Activated CD4-positive, alpha-beta T cell treated with anti-CD3 and anti-CD28 coated beads, Interleukin-2, amount 10 ng/mL, durations not matched to agents 7 days and 5 days (primary cell): Measurements from ENCODE around the gene DCPS. TPM values are rescaled to one million over a fixed set of nuclear protein-coding genes. Genes with fewer than 3 reads are reported as not detected.
"Not testable (repeated sequence)": the region's sequence is repeated elsewhere in the genome, so short reads cannot be mapped to it uniquely, and the experiment has no call there.

Experiments
- CTCF ChIA-PET: fragments of 350-600 bp; sonication (Branson Sonifier 250); formaldehyde crosslinking; loops from one replicate; lab custom pipeline; 2021; ENCODE audit warnings: antibody characterized with exemption; lab: Charles Lee
- POLR2A ChIA-PET: fragments of 350-600 bp; sonication (Branson Sonifier 250); formaldehyde crosslinking; loops from one replicate; lab custom pipeline; 2021; ENCODE audit warnings: antibody characterized with exemption; lab: Charles Lee
- DNase-seq: peaks from one replicate; pipeline ENCODE4 v3.0.0-alpha.2; 2020
- H3K27ac Mint-ChIP-seq: one replicate; pipeline ENCODE4 v1.8.0; 2021; ENCODE audit warnings: mild to moderate bottlenecking, moderate library complexity, mixed read lengths
- H3K27me3 Mint-ChIP-seq: one replicate; pipeline ENCODE4 v1.8.0; 2021; ENCODE audit warnings: mixed read lengths
- H3K36me3 Mint-ChIP-seq: one replicate; pipeline ENCODE4 v1.8.0; 2021; ENCODE audit warnings: low read depth, mixed read lengths
- H3K4me1 Mint-ChIP-seq: one replicate; pipeline ENCODE4 v1.8.0; 2021; ENCODE audit warnings: mixed read lengths
- H3K4me3 Mint-ChIP-seq: one replicate; pipeline ENCODE4 v1.8.0; 2021; ENCODE audit warnings: mild to moderate bottlenecking, moderate library complexity, mixed read lengths
- H3K9me3 Mint-ChIP-seq: one replicate; pipeline ENCODE4 v1.8.0; 2021; ENCODE audit warnings: mixed read lengths
- total RNA-seq, 2 experiments: library from RNA; stranded (reverse); gene quantifications; one replicate each; pipeline ENCODE4 v1.2.3, GENCODE V29; 2021

DCPS gene, protein sequence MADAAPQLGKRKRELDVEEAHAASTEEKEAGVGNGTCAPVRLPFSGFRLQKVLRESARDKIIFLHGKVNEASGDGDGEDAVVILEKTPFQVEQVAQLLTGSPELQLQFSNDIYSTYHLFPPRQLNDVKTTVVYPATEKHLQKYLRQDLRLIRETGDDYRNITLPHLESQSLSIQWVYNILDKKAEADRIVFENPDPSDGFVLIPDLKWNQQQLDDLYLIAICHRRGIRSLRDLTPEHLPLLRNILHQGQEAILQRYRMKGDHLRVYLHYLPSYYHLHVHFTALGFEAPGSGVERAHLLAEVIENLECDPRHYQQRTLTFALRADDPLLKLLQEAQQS
- 10 to 100 TPM; 33.1 to 33.5 TPM for total RNA-seq

- Mint-ChIP-seq H3K36me3 (peaks cover 27% of the 10 kb centered on the region), H3K4me3 (peak within 1 kb of the TSS; percentile 77), H3K27ac (peak within 1 kb of the TSS; percentile 83), H3K4me1 (peaks cover 32% of the 10 kb centered on the region), H3K9me3 (no peaks in the 10 kb centered on the region), H3K27me3 (no peaks in the 10 kb centered on the region)
- DNase-seq: peak; percentile 86
- ChIA-PET CTCF (interaction anchor here (0.9 to 2.4 kb wide), 3 partner anchors 10 to 177 kb away, joined by 3 to 10 read pairs (median 8); no protein-coding TSS in a partner anchor), POLR2A (interaction anchor here (0.6 to 1.8 kb wide), 3 partner anchors 15 to 175 kb away, joined by 3 to 5 read pairs (median 3); no protein-coding TSS in a partner anchor)
Observed at GRCh38 chr11:126303623-126304456, at the start of gene DCPS. Gene DCPS (plus strand): TSS chr11:126304060. CDS start chr11:126304081, 21 bp downstream.

- Mint-ChIP-seq H3K4me1 (no peaks in the 10 kb centered on the region), H3K27ac (no peak overlapping the region), H3K36me3 (peaks cover 7% of the 10 kb centered on the region), H3K4me3 (no peak overlapping the region), H3K27me3 (no peaks in the 10 kb centered on the region), H3K9me3 (no peaks in the 10 kb centered on the region)
- POLR2A ChIA-PET: no interaction called here
- CTCF ChIA-PET: interaction anchor here (1.8 kb wide), 1 partner anchor 8 kb away, joined by 4 read pairs; no protein-coding TSS in a partner anchor
- DNase-seq: no peak
Observed at GRCh38 chr11:126254819-126255218, 49.0 kb upstream of the DCPS start.

DNA sequence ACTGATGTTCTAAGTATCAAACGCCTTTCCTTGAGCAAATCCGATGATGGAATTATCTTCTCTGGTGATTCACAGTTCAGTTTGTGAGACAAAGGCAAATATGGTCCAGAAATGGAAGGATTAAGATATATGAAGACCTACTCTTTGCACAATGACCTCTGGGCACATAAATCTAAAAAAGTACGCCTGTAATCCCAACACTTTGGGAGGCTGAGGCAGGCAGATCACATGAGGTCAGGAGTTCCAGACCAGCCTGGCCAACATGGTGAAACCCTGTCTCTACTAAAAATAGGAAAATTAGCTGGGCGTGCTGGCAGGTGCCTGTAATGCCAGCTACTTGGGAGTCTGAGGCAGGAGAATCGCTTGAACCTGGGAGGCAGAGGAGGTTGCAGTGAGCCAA is 48.4 kb upstream of the DCPS start:
- H3K9me3 Mint-ChIP-seq, POLR2A ChIA-PET: not testable (repeated sequence)

DNA sequence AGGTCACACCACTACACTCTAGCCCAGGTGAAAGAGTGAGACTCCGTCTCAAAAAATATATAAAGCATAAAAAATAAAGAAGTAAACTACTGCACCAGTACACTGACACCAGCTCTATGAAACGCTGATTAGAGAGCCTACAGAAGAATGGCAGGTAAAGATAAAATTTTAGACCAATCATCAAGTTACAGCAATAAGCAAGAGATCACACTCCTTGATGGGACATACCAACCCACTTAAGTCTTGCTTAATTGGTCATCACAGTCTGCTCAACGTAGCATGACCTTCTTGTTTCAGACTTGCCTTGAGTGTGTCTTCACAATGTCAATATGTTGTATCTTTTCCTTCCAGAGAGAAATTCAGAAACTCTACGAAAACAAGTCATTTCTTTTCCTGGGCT is 47.6 kb upstream of the DCPS start:
- H3K36me3 Mint-ChIP-seq: peaks cover 10% of the 10 kb centered on the region
- no peaks in the 10 kb centered on the region for H3K27me3 Mint-ChIP-seq
- no peak overlapping the region for H3K27ac Mint-ChIP-seq
- CTCF ChIA-PET: no interaction called here
- no peaks in the 10 kb centered on the region for H3K4me1 Mint-ChIP-seq
- H3K9me3 Mint-ChIP-seq: no peaks in the 10 kb centered on the region
- DNase-seq: no peak
- H3K4me3 Mint-ChIP-seq: no peak overlapping the region
- POLR2A ChIA-PET: no interaction called here

More for the DNA sequence above, 48.4 kb upstream of the DCPS start:
- CTCF ChIA-PET: interaction anchor here (1.8 kb wide), 1 partner anchor 7 kb away, joined by 4 read pairs; no protein-coding TSS in a partner anchor
- not testable (repeated sequence) for H3K36me3 Mint-ChIP-seq, H3K27me3 Mint-ChIP-seq, H3K4me3 Mint-ChIP-seq, H3K4me1 Mint-ChIP-seq, H3K27ac Mint-ChIP-seq, DNase-seq

DNA sequence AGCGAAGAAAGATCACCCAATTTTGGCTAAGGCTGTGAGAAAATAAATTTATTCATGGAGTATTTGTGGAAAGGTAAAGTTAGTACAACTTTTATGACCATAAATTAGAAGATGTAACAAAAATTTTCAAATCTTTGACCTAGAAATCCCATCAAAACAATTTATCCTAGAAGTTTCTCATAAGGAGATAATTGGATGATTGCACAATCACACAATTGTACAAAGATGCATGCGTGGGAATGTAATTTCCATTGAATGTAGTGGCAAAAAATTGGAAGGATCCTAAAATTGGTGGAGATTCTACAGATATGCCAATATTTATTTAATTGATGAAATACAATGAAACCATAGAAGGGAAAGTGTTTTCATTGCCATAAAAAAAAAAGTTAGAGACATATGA is 46.7 kb upstream of the DCPS start:
- Mint-ChIP-seq H3K4me3 (no peak overlapping the region), H3K27me3 (no peaks in the 10 kb centered on the region), H3K27ac (no peak overlapping the region), H3K9me3 (no peaks in the 10 kb centered on the region), H3K36me3 (peaks cover 13% of the 10 kb centered on the region), H3K4me1 (no peaks in the 10 kb centered on the region)
- ChIA-PET CTCF (no interaction called here), POLR2A (no interaction called here)
- DNase-seq: no peak

DNA sequence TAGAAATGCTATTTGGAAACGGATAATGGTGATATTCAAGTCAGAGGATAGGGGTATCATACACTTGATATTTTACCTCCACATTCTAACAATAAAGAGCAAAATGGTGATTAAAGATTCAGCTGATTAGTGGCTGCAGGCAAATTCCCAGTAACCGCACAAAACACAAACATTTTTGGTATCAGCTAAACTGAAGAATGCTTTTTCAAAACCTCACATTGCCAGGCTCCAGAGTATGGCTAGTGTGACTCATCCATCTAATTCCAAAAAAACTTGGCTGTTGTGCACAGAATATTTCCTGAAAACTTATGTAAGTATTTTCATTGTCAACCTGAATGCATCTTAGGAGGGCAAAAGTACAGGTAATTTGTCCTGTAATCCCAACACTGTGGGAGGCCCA is 46.1 kb upstream of the DCPS start:
- Mint-ChIP-seq H3K27ac (no peak overlapping the region), H3K4me1 (no peaks in the 10 kb centered on the region), H3K27me3 (no peaks in the 10 kb centered on the region), H3K9me3 (no peaks in the 10 kb centered on the region), H3K4me3 (no peak overlapping the region), H3K36me3 (peaks cover 13% of the 10 kb centered on the region)
- no peak for DNase-seq
- ChIA-PET POLR2A (no interaction called here), CTCF (no interaction called here)

DNA sequence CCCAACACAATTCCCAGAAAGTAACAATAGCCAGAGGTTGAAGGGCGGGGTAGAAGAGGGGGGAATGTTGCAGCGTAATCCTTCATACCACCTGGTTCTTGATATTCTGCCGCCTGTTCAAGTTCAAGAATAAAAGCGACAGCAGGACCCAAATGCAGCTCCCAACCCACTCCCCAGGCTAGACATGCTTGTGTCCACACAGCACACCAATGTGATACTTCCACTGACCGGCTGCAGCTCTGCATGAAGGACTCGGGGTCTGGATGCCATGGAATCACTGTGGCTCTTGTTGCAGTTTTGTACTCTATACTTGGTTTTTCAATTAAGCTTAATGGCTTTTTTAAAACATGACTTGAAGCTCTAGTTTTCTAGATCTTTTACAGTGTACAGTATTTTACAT is 41.6 kb upstream of the DCPS start:
- ChIA-PET POLR2A (no interaction called here), CTCF (interaction anchor here (0.6 to 1.3 kb wide), 4 partner anchors 8 to 26 kb away, joined by 3 to 4 read pairs (median 3); no protein-coding TSS in a partner anchor)
- Mint-ChIP-seq H3K4me3 (no peak overlapping the region), H3K36me3 (peaks cover 50% of the 10 kb centered on the region), H3K27ac (no peak overlapping the region), H3K27me3 (no peaks in the 10 kb centered on the region), H3K4me1 (peaks cover 8% of the 10 kb centered on the region), H3K9me3 (no peaks in the 10 kb centered on the region)
- DNase-seq: no peak

GRCh38 chr11:126263489-126263888 is 40.4 kb upstream of the DCPS start:
- ChIA-PET POLR2A (no interaction called here), CTCF (interaction anchor here (1.3 kb wide), 1 partner anchor 9 kb away, joined by 4 read pairs; no protein-coding TSS in a partner anchor)
- H3K4me3 Mint-ChIP-seq: no peak overlapping the region
- no peak overlapping the region for H3K27ac Mint-ChIP-seq
- no peaks in the 10 kb centered on the region for H3K9me3 Mint-ChIP-seq
- no peaks in the 10 kb centered on the region for H3K27me3 Mint-ChIP-seq
- H3K4me1 Mint-ChIP-seq: peaks cover 17% of the 10 kb centered on the region
- peaks cover 56% of the 10 kb centered on the region for H3K36me3 Mint-ChIP-seq
- no peak for DNase-seq

GRCh38 chr11:126265811-126266210 is 38.0 kb upstream of the DCPS start:
- CTCF ChIA-PET: interaction anchor here (1.0 kb wide), 1 partner anchor 9 kb away, joined by 3 read pairs; no protein-coding TSS in a partner anchor
- no peak for DNase-seq
- no peaks in the 10 kb centered on the region for H3K27me3 Mint-ChIP-seq
- H3K36me3 Mint-ChIP-seq: peaks cover 58% of the 10 kb centered on the region
- H3K27ac Mint-ChIP-seq: no peak overlapping the region
- peaks cover 33% of the 10 kb centered on the region for H3K4me1 Mint-ChIP-seq
- no peak overlapping the region for H3K4me3 Mint-ChIP-seq
- no peaks in the 10 kb centered on the region for H3K9me3 Mint-ChIP-seq
- POLR2A ChIA-PET: interaction anchor here (0.6 kb wide), 1 partner anchor 12 kb away, joined by 4 read pairs; no protein-coding TSS in a partner anchor

- Mint-ChIP-seq H3K4me3 (peak overlapping the region; percentile 98), H3K27ac (peak overlapping the region; percentile 99), H3K27me3 (no peaks in the 10 kb centered on the region), H3K36me3 (peaks cover 58% of the 10 kb centered on the region), H3K9me3 (no peaks in the 10 kb centered on the region), H3K4me1 (peaks cover 41% of the 10 kb centered on the region)
- ChIA-PET CTCF (interaction anchor here (0.5 to 1.6 kb wide), 2 partner anchors 48 to 54 kb away, joined by 3 to 6 read pairs; no protein-coding TSS in a partner anchor), POLR2A (no interaction called here)
- no peak for DNase-seq
Observed at GRCh38 chr11:126267650-126268049, 36.2 kb upstream of the DCPS start.

DNA sequence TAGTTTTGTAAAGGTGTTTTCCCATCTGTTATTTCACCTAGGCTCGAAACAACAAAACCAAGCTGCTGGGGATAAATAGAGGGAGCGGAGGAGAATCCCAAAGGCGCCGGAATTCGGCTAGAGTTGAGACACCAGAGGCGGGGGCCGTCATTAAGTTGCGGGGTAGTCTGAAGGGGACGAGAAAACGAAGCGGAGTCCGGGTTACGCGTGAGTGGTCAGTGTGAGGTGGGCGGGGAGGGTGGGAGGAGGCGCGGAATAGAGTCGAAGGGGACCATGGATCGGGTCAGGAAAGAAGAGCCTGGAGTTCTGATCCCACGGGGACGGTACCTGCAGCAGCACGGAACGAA is 35.5 kb upstream of the DCPS start:
- Mint-ChIP-seq H3K27ac (peak overlapping the region; percentile 99), H3K36me3 (peaks cover 54% of the 10 kb centered on the region)

GRCh38 chr11:126268708-126269579 is 34.9 kb upstream of the DCPS start, which contains the start of the genes FOXRED1 and SRPRA:
Gene FOXRED1 (plus strand): TSS chr11:126269154. CDS start chr11:126269207, 53 bp downstream.
Gene SRPRA (minus strand): TSS chr11:126268895. CDS start chr11:126268804, 91 bp downstream.
- peak; percentile 100 for DNase-seq
- CTCF ChIA-PET: interaction anchor here (1.6 to 1.9 kb wide), 2 partner anchors 10 to 50 kb away, joined by 3 to 7 read pairs; no protein-coding TSS in a partner anchor
- peak within 1 kb of the TSS; percentile 98 for H3K4me3 Mint-ChIP-seq
- no peaks in the 10 kb centered on the region for H3K9me3 Mint-ChIP-seq
- no peaks in the 10 kb centered on the region for H3K27me3 Mint-ChIP-seq
- H3K36me3 Mint-ChIP-seq: peaks cover 51% of the 10 kb centered on the region
- H3K27ac Mint-ChIP-seq: peak within 1 kb of the TSS; percentile 99
- peaks cover 44% of the 10 kb centered on the region for H3K4me1 Mint-ChIP-seq
- POLR2A ChIA-PET: interaction anchor here (0.7 kb wide), 1 partner anchor 13 kb away, joined by 3 read pairs; no protein-coding TSS in a partner anchor

More for the DNA sequence above, 35.5 kb upstream of the DCPS start:
- Mint-ChIP-seq H3K27me3 (no peaks in the 10 kb centered on the region), H3K9me3 (no peaks in the 10 kb centered on the region), H3K4me3 (peak overlapping the region; percentile 98), H3K4me1 (peaks cover 44% of the 10 kb centered on the region)
- CTCF ChIA-PET: interaction anchor here (0.5 to 1.6 kb wide), 2 partner anchors 49 to 53 kb away, joined by 3 to 6 read pairs; no protein-coding TSS in a partner anchor
- POLR2A ChIA-PET: no interaction called here
- no peak for DNase-seq
